T47D (cell line): ENCODE measurements around the gene FNBP1L.

ENCODE experiments used
- DNase-seq, 2 experiments: peaks; one replicate each; pipeline versions ENCODE4 v3.0.0 to v3.0.0-alpha.2; 2011 to 2012; ENCODE audit warnings: low read depth in 1 of 2, low spot score in 1 of 2
- JUND ChIP-seq: IDR thresholded peaks from 2 replicates; pipeline ENCODE4 v1.6.1; 2012; ENCODE audit warnings: low read depth
- in situ Hi-C: cut with HindIII; loops from 2 replicates; pipeline ENCODE4 v1.10.0; 2016; ENCODE audit warnings: low sequenced_read_pairs, low pct_unique_long_range_greater_than_20kb

The FNBP1L gene

DNA sequence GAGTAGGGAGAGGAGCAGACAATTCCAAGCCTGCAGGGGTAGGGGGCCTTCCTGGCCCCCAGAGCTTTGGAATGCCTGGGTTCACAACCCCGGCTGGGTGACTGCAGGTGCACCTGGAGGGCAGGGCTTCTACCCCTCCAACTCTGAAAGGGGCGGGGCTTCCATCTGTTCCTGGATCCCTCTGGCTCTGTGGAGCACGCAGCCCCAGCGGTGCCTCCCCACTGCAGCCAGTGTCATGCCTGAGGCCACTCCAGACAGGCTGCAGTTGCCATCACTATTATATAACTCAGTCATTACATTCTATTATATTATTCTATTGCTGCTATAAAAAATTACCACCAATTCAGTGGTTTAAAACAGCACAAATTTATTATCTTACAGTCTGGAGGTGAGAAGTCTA is 12.5 kb upstream of the FNBP1L start:
- TF ChIP-seq JUND: no peak
- no peak for DNase-seq
- in situ Hi-C loops: no loop called here

DNA sequence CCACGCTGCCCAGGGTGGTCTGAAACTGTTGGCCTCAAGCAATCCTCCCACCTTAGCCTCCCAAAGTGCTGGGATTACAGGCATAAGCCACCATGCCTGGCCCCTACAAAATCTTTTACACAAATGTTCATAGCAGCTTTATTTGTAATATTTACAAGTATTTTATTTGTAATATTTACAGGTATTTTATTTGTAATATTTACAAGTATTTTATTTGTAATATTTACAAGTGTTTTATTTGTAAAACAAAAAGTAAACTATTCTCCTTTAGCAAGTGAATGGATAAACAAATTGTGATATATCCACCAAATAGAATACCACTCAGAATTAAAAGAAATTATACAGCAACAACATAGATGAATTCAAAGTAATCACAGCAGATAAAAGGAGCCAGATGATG is 11.4 kb upstream of the FNBP1L start:
- no peak for DNase-seq
- TF ChIP-seq JUND: no peak
- in situ Hi-C loops: no loop called here

- in situ Hi-C loops: no loop called here
- peak; percentile 36 to 53 for DNase-seq
- TF ChIP-seq JUND: no peak
Measured at GRCh38 chr1:93437976-93438605, 9.8 kb upstream of the FNBP1L start.

DNA sequence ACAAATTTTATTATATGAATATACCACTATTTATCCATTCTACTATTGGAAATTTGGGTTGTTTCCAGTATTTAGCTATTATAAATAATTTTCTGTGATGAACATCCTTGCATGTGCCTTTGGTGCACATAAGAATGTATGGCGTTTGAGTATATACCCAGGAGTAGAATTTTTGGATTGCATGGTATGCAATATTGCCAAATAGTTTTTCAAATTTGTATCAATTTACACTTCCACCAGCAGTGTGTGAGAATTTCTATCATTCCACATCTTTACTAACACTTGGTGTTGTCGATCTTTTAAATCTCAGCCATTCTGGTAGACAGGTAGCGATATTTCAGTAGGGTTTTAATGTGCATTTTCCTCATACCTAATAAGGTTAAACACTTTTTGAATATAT is 9.2 kb upstream of the FNBP1L start:
- in situ Hi-C loops: no loop called here
- no peak for TF ChIP-seq JUND

DNA sequence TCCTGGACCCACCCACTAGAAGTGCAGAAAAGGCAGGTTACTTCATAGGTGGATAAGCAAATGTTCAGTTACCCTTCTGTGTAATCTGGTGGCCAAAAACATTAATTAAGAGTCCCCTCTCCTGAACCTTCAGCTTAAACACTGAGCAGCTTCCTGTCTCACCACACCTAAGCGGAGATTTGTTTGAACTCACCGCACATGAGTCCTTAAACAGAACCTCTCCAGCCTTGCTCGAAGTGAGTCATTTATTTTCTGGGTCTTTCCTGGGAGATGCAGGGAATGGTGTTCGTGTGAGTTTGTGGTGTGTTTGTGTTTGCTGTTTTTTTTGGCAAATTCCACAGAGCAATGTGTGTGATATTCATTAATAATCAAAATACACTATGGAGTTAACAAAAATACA is 7.6 kb upstream of the FNBP1L start:
- no peak for TF ChIP-seq JUND
- no peak for DNase-seq
- in situ Hi-C loops: no loop called here

More for the DNA sequence above, 9.2 kb upstream of the FNBP1L start:
- DNase-seq: no peak

- DNase-seq: no peak
- no peak for TF ChIP-seq JUND
- in situ Hi-C loops: no loop called here
Measured at GRCh38 chr1:93440706-93441105, 7.2 kb upstream of the FNBP1L start.

DNA sequence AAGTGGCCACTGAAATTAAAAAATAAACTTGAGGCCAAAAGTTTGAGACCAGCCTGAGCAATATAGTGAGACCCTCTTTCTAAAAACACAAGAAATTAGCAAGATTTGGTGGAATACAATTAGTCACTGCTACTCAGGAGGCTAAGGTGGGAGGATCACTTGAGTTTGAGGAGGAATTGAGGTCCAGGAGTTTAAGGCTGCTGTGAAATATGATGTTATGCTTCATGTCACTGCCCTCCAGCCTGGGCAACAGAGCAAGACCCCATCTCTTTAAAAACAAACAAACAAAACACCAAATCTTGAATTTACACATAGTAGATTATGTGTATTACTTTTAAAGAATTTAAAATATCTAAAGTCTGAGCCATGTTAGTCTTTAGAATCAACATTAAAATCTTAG is 6.3 kb upstream of the FNBP1L start:
- no peak for DNase-seq
- TF ChIP-seq JUND: no peak
- in situ Hi-C loops: no loop called here

DNA sequence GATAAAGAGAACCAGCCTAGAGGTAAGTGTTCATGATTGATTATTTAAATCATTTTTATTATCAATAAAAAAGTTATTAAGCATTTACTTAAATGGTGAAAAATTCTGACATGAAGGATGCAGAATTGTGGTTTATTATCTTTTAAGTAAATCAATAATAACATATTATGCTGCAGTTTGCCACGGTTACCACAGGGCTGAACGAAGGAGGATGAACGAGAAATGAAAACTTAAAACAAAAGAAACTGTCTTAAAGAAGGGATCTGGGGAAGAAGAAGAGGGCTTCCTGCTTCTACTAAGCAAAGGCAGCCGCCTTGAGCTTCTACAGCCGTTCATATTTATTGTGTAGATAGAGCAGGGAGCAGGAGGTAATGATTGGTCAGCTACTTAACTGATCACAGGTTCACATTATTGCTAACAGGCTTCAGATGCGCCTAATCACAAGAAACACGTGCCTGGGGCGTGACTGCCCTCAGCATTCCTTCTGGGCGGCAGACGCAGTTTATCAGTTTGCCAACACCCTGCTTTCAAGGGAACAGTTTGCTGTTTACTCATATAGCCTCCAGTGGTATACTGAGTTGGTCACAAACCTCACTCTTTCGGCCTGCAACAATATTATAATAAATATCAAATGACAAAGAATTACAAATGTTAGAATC is 5.8 kb upstream of the FNBP1L start:
- no peak for TF ChIP-seq JUND
- no peak for DNase-seq
- in situ Hi-C loops: no loop called here

- no peak for TF ChIP-seq JUND
- in situ Hi-C loops: no loop called here
Measured at GRCh38 chr1:93442741-93443140, 5.2 kb upstream of the FNBP1L start.

DNA sequence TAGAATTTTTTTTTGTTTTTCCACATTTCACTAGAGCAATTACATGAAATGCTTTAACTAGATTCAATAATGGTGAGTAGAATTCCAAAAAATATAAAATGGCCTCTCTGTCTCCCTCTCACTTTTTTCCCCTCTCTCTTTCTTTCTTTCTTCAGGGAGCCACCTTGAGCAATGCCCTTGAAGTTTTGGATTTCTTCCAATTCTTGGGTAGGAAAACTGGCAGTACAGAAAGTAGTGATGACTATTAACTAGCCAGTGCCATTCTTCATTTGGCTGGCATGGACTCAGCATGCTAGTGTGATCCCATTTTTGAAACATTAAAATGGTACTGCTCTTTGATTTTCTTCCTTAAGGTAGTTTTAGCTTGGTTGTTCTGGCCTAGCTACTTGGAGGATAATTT is 4.5 kb upstream of the FNBP1L start:
- in situ Hi-C loops: no loop called here
- DNase-seq: no peak
- no peak for TF ChIP-seq JUND

More at GRCh38 chr1:93442741-93443140, 5.2 kb upstream of the FNBP1L start:
- no peak for DNase-seq

- in situ Hi-C loops: no loop called here
- no peak for TF ChIP-seq JUND
- DNase-seq: peak; percentile 73 to 89
Measured at GRCh38 chr1:93446837-93447451, 974 bp upstream of the FNBP1L start.

GRCh38 chr1:93448292-93448982 is 519 bp downstream of the FNBP1L start:
- TF ChIP-seq JUND: no peak
- DNase-seq: peak; percentile 30 to 41
- in situ Hi-C loops: no loop called here
